Ishikawa (cell line): ENCODE data around the gene ROBO1.

Experiments used
- CEBPB ChIP-seq: IDR thresholded peaks from 2 replicates; pipeline ENCODE4 v1.6.1; 2012
- CREB1 ChIP-seq: IDR thresholded peaks from 2 replicates; pipeline ENCODE4 v1.6.1; 2012; ENCODE audit warnings: low read depth
- EGR1 ChIP-seq: IDR thresholded peaks from 2 replicates; pipeline ENCODE4 v1.6.1; 2012
- EP300 ChIP-seq: IDR thresholded peaks from 2 replicates; pipeline ENCODE4 v1.6.1; 2012; ENCODE audit warnings: borderline replicate concordance
- FOXM1 ChIP-seq: IDR thresholded peaks from 2 replicates; pipeline ENCODE4 v1.6.1; 2012; ENCODE audit warnings: low read depth, borderline replicate concordance
- MAX ChIP-seq: IDR thresholded peaks from 2 replicates; pipeline ENCODE4 v1.6.1; 2012
- NFIC ChIP-seq: IDR thresholded peaks from 2 replicates; pipeline ENCODE4 v1.6.1; 2012
- RAD21 ChIP-seq: IDR thresholded peaks from 2 replicates; pipeline ENCODE4 v1.6.1; 2012; ENCODE audit warnings: low read depth
- REST ChIP-seq: IDR thresholded peaks from 2 replicates; pipeline ENCODE4 v1.6.1; 2012; ENCODE audit warnings: low read depth, mild to moderate bottlenecking
- TAF1 ChIP-seq: IDR thresholded peaks from 2 replicates; pipeline ENCODE4 v1.6.1; 2012; ENCODE audit warnings: low read depth, mild to moderate bottlenecking
- TCF12 ChIP-seq: IDR thresholded peaks from 2 replicates; pipeline ENCODE4 v1.6.1; 2012; ENCODE audit warnings: low read depth
- TEAD4 ChIP-seq: IDR thresholded peaks from 2 replicates; pipeline ENCODE4 v1.6.1; 2012
- USF1 ChIP-seq: IDR thresholded peaks from 2 replicates; pipeline ENCODE4 v1.6.1; 2012
- YY1 ChIP-seq: IDR thresholded peaks from 2 replicates; pipeline ENCODE4 v1.6.1; 2012; ENCODE audit warnings: low read depth
- ZBTB7A ChIP-seq: IDR thresholded peaks from 2 replicates; pipeline ENCODE4 v1.6.1; 2012; ENCODE audit warnings: low read depth

The ROBO1 gene

GRCh38 chr3:79167651-79168416 is 600.0 kb downstream of the ROBO1 start:
- TF ChIP-seq TCF12 (no peak), REST (no peak), TEAD4 (no peak), ZBTB7A (no peak)

GRCh38 chr3:79162653-79163052 is 605.1 kb downstream of the ROBO1 start:
- TF ChIP-seq REST (no peak), USF1 (no peak), YY1 (no peak), EP300 (no peak), ZBTB7A (no peak), TEAD4 (no peak), TAF1 (no peak), NFIC (no peak), CEBPB (no peak), TCF12 (no peak), MAX (no peak), EGR1 (no peak), CREB1 (no peak), FOXM1 (no peak)

GRCh38 chr3:79161941-79162340 is 605.9 kb downstream of the ROBO1 start:
- TF ChIP-seq RAD21, result no peak
- no peak for TF ChIP-seq YY1
- TF ChIP-seq CREB1, result no peak
- TF ChIP-seq MAX, result no peak
- no peak for TF ChIP-seq ZBTB7A
- TF ChIP-seq EP300, result no peak
- TF ChIP-seq TEAD4, result no peak
- no peak for TF ChIP-seq NFIC
- no peak for TF ChIP-seq FOXM1
- no peak for TF ChIP-seq CEBPB
- TF ChIP-seq EGR1, result no peak
- TF ChIP-seq REST, result no peak
- TF ChIP-seq TCF12, result no peak
- TF ChIP-seq USF1, result no peak

GRCh38 chr3:79160421-79160820 is 607.4 kb downstream of the ROBO1 start:
- no peak for TF ChIP-seq ZBTB7A
- no peak for TF ChIP-seq CREB1
- no peak for TF ChIP-seq CEBPB
- no peak for TF ChIP-seq TEAD4
- no peak for TF ChIP-seq NFIC
- no peak for TF ChIP-seq FOXM1
- no peak for TF ChIP-seq YY1
- TF ChIP-seq MAX, result no peak
- TF ChIP-seq EGR1, result no peak
- no peak for TF ChIP-seq REST
- no peak for TF ChIP-seq EP300
- TF ChIP-seq RAD21, result no peak
- TF ChIP-seq TCF12, result no peak
- no peak for TF ChIP-seq TAF1
